ENCODE measurements around the gene NEURL1.
A peak's percentile ranks its signal among the peaks of the same experiment; 100 is the strongest.
"Not testable (repeated sequence)": the region's sequence is repeated elsewhere in the genome, so short reads cannot be mapped to it uniquely, and the experiment has no call there.

The NEURL1 gene

GRCh38 chr10:103602028-103602851 lies 108.7 kb downstream of the NEURL1 start:
- no peak for TF ChIP-seq CTCF (IDR thresholded peaks at IDR 0.05; ENCODE audit: low read depth, low read length)
- no peak for DNase-seq (ENCODE audit: extremely low read depth, low read depth)

- no peak for DNase-seq (ENCODE audit: extremely low read depth, low read depth)
Measured at GRCh38 chr10:103602852-103603155, 109.3 kb downstream of the NEURL1 start.

GRCh38 chr10:103603382-103603781 lies 109.9 kb downstream of the NEURL1 start:
- TF ChIP-seq CTCF (IDR thresholded peaks at IDR 0.05; ENCODE audit: low read depth, low read length) = no peak
- no peak for DNase-seq (ENCODE audit: extremely low read depth, low read depth)

More at GRCh38 chr10:103602852-103603155, 109.3 kb downstream of the NEURL1 start:
- TF ChIP-seq CTCF (IDR thresholded peaks at IDR 0.05; ENCODE audit: low read depth, low read length) = no peak

- TF ChIP-seq CTCF (IDR thresholded peaks at IDR 0.05; ENCODE audit: low read depth, low read length) = peak; percentile 89
- DNase-seq (ENCODE audit: extremely low read depth, low read depth) = no peak
Measured at GRCh38 chr10:103605359-103606096, 112.0 kb downstream of the NEURL1 start.

- not testable (repeated sequence) for DNase-seq (ENCODE audit: extremely low read depth, low read depth)
Measured at GRCh38 chr10:103606097-103606438, 112.6 kb downstream of the NEURL1 start.

GRCh38 chr10:103607051-103607450 lies 113.5 kb downstream of the NEURL1 start:
- DNase-seq (ENCODE audit: extremely low read depth, low read depth) = not testable (repeated sequence)

- not testable (repeated sequence) for DNase-seq (ENCODE audit: extremely low read depth, low read depth)
Measured at GRCh38 chr10:103608056-103608455, 114.6 kb downstream of the NEURL1 start.

GRCh38 chr10:103609231-103610082 lies 116.0 kb downstream of the NEURL1 start:
- DNase-seq (ENCODE audit: extremely low read depth, low read depth) = no peak
- TF ChIP-seq CTCF (IDR thresholded peaks at IDR 0.05; ENCODE audit: low read depth, low read length) = no peak

Data from AG09319 (cell line).